AG10803 (cell line): ENCODE data around the gene TGFBR3.
A peak's percentile ranks its signal among the peaks of the same experiment; 100 is the strongest.

ENCODE experiments used
- DNase-seq: peaks from one replicate; pipeline ENCODE4 v3.0.0; 2010; ENCODE audit warnings: low read depth
- H3K4me3 ChIP-seq: 2 replicates; pipeline ENCODE4 v1.5.1; 2011; ENCODE audit warnings: mild to moderate bottlenecking, low read length, control low read depth
- CTCF ChIP-seq: conservative IDR thresholded peaks from 2 replicates; pipeline ENCODE4 v1.5.1; 2011; ENCODE audit warnings: mild to moderate bottlenecking, low read length, control low read depth, inconsistent platforms

TGFBR3 gene

GRCh38 chr1:91799863-91800262, 86.1 kb downstream of the TGFBR3 start:
- no peak for DNase-seq
- no peak for TF ChIP-seq CTCF
- H3K4me3 ChIP-seq = no peak overlapping the region

DNA sequence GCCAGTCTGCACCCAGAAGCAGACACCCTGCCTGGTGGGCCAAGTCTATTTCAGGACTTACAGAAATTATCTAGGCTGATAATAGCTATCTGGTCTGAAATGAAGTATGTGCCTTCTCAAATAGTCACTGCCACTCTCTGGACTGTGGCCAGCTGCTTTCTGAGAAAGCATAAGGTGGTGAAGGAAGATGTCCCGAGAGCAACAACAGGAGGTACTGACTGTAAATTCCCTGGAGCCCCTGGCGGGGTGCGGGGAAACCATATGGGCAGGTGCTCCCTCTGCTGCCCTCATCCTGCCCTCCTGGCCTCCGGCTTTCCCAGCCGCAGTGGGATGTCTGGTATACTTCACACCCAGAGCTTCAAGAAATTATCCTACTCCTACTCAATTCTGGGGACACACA, 86.8 kb downstream of the TGFBR3 start:
- H3K4me3 ChIP-seq = no peak overlapping the region
- no peak for DNase-seq
- no peak for TF ChIP-seq CTCF

DNA sequence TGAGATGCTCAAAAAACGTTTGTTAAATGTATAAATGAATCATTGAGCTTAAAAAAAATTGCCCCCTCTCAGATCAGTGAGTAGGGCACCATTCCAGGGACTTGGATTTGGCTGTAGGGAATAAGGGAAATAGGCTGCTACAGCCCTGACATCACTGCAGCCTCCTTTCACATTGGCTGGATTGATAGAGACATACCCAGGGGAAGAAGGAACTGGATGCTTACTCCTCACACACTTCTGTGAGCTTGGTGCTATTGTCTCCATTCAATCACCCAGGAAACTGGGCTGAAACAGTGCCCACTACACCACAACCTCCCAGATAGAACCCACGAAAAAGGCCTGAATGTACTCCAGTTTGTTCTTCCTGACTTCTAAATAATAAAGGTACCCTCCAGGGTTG, 87.2 kb downstream of the TGFBR3 start:
- DNase-seq = no peak
- TF ChIP-seq CTCF = no peak
- no peak overlapping the region for H3K4me3 ChIP-seq

- H3K4me3 ChIP-seq = no peak overlapping the region
- TF ChIP-seq CTCF = no peak
- DNase-seq = no peak
Measured at GRCh38 chr1:91798241-91798648, 87.7 kb downstream of the TGFBR3 start.

- DNase-seq = no peak
- no peak for TF ChIP-seq CTCF
- no peak overlapping the region for H3K4me3 ChIP-seq
Measured at GRCh38 chr1:91797164-91797563, 88.8 kb downstream of the TGFBR3 start.

GRCh38 chr1:91796390-91796654, 89.6 kb downstream of the TGFBR3 start:
- TF ChIP-seq CTCF = no peak
- no peak overlapping the region for H3K4me3 ChIP-seq
- no peak for DNase-seq

DNA sequence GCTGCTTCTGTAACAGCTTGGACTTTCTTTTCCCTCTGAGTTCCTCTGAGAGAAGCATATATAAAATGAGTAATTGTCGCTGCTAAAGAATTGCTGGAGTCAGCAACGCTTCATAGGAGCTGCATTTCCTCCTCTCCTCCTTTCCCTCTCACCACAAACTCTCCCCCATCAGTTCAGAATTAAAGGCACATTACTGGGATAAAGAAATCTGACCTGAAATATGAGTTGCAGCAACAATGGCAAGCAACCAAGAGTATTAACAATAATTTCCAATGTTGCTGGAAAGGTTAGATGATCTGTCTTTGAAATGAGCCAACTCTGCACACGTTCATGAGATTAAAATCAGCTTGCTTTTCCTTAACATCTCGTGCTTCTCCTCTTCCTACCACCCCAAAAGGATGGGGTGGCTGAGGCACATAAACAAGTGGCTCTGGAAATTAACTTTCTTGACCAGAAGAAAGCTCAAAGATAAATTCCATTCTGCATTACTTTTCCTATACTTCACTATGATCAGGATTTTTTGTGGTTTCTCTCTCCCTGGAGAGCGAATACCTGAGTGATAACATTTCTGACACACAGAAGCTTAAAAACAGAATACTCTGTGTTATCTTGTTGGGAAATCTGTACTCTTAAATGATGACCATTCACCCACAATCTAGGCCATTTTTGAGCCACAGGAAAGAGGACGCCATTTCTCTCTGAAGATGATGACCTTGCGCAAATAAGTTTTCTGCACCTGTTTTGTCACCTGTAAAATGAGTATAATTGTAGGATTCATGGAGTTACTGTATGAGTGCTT, 90.2 kb downstream of the TGFBR3 start:
- no peak for TF ChIP-seq CTCF
- peak; percentile 73 for DNase-seq
- peak overlapping the region; percentile 0; the same call in 1 of the 2 replicates for H3K4me3 ChIP-seq
